Measurements from ENCODE around the gene NLN.
"Not testable (repeated sequence)": the region's sequence is repeated elsewhere in the genome, so short reads cannot be mapped to it uniquely, and the experiment has no call there.

NLN gene

GRCh38 chr5:65775476-65775875, 53.5 kb downstream of the NLN start:
- FAIRE-seq = no peak

DNA sequence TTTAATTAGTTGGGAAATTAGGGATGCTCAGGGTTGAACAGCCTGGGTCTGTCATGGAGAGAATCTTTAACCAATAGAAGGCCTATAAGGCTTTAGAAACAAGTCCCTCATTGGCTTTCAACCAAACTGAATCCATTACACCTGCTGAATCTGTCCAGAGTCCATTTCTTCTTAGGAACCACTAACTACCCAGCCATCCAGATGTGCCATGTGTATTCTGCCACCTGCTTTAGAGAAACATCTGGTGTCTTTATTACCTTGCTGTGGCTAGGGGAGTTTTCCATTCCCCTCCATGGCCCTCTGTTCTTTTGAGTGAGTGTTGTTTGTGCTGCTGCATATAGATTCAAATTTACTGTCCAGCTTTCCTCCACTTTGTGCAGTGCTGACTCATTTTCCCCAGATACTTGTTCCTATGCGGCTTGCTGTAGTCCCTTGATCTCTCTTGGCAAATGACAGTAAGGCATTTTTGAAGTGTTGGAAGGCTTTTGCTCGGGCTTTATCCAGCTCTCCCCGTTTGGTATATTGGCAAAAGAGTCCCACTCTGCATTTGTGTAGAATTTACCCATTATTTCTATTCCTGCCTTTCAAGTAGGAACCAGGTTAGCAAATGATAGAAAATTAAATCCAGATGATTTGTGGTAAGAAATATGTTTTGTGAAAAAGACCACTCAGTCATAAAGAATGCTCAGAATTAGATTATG, 54.6 kb downstream of the NLN start:
- FAIRE-seq = no peak

GRCh38 chr5:65778126-65778525, 56.1 kb downstream of the NLN start:
- no peak for FAIRE-seq

DNA sequence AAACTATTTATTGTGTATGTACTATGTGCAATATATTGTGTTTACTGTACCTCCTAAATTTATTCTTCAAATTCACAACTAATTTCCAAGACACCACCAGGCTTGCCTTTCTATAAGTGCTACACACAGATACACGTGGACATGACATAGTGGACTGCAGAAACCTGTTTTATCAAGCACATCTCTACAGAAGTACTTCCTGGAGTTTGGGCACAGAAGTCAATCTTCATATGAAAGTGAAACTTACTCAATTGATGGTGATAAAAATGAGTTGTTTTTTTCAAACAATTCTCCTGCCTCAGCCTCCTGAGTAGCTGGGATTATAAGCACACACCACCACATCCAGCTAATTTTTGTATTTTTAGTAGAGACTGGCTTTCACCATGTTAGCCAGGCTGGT, 57.6 kb downstream of the NLN start:
- no peak for FAIRE-seq

- not testable (repeated sequence) for FAIRE-seq
These were observed 66.3 kb downstream of the NLN start for GRCh38 chr5:65788296-65788695.

DNA sequence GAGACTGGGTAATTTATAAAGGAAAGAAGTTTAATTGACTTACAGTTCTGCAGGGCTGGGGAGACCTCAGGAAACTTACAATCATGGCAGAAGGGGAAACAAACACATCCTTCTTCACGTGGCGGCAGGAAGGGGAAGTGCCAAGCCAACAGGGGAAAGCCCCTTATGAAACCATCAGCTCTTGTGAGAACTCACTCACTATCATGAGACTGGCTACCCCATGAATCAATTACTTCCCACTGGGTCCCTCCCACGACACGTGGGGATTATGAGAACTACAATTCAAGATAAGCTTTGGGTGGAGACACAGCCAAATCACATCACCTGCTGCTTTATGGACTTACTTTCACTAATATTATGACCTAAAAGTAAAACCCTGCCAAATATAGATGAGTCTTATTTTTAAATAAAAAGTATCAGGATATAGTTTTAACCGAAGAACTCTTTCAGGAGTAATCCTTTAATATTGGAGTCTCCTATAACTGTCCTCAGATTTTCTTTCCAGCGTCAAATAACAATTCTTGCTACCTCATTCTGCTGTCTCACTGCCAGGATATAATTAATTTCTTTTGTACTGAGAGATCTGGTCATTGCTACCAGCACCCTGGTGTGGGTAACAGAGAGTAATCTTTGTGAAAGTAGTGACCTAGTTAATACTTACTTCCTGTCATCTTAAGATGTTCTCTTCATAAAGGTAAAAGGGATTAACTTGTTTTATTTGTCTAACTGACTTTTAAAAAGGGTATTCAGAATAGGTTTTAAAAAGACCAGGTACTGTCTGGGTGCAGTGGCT, 68.6 kb downstream of the NLN start:
- FAIRE-seq = no peak

DNA sequence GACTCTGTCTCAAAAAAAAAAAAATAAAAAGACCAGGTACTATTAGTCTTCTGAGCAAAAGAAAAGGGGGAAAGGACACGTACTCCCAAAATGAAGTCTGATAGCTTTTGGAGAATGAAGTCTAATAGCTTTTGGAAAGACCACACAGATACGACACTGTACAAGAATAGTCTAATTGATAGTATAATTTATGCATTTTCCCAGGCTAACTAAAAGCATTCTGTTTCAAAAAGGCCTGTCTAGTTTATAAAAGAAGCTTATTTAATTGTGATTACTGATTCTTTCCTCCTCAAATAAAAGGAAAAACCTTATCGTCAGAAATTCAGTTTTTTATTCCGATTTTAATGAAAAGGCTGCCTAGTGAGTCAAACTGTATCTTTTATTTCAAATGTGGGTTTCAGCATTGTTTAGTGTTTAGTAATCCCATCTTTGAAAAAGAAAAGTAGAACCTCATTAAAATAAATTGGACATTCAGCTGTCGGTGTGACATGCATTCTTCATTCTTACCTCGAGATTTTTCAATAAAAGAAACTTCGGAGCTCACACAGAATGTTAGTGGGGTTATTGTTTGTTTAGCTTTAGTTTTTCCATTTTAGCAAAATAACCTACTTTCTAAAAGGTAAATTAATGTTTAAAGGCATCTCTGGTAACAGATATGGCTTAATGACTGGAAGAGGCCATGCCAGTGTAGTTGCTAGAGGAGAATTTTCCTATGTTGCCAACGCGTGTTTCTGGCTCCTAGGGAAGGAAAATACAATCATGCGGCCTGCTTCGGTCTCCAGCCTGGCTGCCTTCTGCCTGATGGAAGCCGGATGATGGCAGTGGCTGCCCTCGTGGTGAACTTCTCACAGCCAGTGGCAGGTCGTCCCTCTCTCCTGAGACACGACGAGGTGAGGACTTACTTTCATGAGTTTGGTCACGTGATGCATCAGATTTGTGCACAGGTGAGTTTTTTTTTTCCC, 70.0 kb downstream of the NLN start:
- no peak for FAIRE-seq

DNA sequence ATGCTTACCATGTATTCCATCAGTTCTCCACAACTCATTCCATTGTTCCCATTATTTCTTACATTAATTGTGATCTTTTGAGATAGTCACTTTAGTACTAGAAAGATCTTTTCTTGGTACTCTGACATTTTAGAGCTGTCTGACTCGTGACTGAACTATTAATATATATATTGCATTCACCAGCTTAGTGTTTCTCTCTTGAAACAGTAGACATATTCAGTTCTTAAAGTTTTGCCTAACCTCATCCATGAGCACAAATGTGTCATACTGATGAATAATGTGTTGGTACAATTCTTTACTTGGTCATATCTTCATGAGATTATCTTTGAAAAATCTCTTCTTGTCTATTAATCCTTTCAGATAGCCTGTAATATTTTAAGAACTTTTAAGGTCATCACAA, 74.3 kb downstream of the NLN start:
- FAIRE-seq = no peak

DNA sequence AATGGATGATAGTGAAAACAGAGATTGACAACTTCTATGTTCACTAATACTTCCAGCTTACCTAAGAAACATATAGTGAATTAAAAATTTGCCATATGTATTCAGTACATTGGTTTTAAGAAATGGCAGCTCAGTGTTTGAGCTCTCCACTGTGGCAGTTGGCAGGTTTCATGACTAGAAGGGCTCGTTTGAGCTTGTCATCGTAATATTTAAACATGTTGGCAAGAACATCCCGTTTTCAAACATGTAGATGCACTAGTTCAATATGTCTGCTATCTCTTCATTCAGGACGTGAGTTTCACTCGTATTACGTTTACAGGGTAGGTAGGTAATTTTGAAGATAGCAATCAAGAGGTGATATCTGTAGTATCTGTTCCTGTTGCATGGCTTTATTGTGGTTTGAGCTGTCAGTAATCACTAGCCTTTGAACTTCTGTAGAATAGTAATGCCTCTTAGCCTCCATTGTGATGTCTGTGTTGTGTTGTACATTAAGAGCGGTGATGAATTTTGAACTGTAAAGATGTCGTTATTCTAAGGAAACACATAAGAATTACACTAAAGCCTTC, 74.8 kb downstream of the NLN start:
- FAIRE-seq = no peak

DNA sequence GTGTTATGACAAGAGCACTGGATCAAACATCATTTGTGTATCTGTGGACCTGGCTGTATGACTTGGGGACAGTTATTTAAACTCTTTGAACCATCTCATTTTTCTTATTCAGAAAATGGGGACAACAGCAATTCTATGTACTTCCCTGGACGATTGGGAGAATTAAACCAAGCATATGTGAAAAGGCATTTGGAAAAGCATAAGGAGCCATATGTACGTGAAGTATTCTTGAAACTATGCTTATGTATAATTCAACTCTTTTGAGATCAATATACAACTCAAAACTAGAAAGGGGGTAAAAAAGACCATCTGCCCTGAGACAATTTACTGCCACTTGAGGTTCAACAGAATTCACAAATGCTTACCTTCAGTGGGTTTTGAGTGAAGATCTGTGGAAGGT, 75.5 kb downstream of the NLN start:
- no peak for FAIRE-seq

DNA sequence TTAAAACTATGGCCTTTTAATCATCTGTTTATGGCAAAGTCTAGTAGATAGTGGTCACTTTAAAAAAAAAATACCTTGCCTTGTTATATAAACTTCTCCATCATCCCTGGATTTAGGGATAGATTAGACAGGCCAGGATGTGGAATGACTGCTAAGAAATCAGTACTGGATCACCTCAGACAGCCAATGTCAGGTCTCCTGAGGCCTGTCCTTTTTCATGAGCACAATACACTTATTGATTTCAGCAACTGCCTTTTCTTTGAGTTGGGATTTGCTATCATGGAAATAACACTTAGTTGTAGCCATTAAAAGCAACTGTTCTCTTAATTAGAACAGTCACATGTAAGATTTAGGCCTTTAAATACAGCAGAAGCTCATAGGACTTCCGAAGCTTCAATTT, 77.9 kb downstream of the NLN start:
- no peak for FAIRE-seq

GRCh38 chr5:65800775-65801174, 78.8 kb downstream of the NLN start:
- no peak for FAIRE-seq

DNA sequence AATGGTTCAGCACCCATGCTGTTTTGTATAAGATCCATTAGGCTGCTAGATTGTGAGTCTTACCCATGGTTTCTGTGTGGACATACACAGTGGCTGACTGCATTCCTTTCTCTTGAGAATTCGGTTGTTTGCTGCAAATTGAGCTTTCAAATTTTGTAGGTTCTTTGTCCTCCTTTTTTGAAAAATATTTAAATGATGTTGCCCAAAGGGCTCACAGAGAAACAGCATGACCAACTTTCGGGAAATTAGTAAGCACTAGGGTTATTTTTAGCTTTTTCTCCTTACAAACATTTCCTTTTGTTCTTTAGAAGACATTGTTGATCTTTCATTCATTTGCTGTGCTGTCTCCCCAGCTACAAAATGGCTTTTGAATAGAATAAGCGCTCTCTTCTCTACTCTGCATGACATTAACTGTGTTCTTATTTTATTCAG, 79.4 kb downstream of the NLN start:
- FAIRE-seq = no peak

GRCh38 chr5:65802080-65802479, 80.1 kb downstream of the NLN start:
- no peak for FAIRE-seq

GRCh38 chr5:65802820-65803219, 80.8 kb downstream of the NLN start:
- no peak for FAIRE-seq

- FAIRE-seq = no peak
These were observed 81.8 kb downstream of the NLN start for GRCh38 chr5:65803699-65804391.

DNA sequence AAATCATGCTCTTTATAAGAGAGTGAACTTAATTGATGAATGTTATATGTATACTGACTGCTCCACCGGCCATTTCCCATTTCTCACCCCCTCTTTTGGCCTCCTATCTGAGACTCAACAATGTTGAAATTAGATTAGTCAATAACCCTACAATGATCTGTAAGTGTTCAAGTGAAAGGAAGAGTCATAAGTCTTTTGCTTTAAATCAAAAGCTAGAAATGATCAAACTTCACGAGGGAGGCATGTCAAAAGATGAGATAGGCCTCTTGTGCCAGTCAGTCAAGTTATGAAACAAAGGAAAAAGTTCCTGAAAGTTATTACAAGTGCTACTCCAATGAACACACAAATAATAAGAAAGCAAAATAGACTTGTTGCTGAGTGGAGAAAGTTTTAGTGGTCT, 83.1 kb downstream of the NLN start:
- no peak for FAIRE-seq

DNA sequence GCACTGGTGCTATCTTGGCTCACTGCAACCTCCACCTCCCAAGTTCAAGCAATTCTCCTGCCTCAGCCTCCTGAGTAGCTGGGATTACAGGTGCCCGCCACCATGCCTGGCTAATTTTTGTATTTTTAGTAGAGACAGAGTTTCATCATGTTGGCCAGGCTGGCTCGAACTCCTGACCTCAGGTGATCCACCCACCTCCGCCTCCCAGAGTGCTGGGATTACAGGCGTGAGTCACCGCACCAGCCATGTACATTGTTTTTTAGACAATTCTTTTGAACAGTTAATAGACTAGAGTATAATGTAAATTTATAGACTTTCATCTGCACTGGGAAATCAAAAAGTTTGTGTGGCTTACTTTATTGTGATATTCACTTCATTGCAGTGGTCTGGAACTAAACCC, 85.5 kb downstream of the NLN start:
- FAIRE-seq = not testable (repeated sequence)

GRCh38 chr5:65808251-65808741, 86.3 kb downstream of the NLN start:
- FAIRE-seq = no peak

GRCh38 chr5:65808818-65809217, 86.8 kb downstream of the NLN start:
- FAIRE-seq = no peak

GRCh38 chr5:65809817-65810531, 88.0 kb downstream of the NLN start:
- no peak for FAIRE-seq

GRCh38 chr5:65811004-65811403, 89.0 kb downstream of the NLN start:
- no peak for FAIRE-seq
